ENCODE data around the gene LDHD.
A peak's percentile ranks its signal among the peaks of the same experiment; 100 is the strongest.

Gene LDHD

GRCh38 chr16:75114179-75114945 is 2.2 kb downstream of the LDHD start:
- no peak for DNase-seq

- DNase-seq, result no peak
Measured at GRCh38 chr16:75113541-75114121, 2.9 kb downstream of the LDHD start.

DNA sequence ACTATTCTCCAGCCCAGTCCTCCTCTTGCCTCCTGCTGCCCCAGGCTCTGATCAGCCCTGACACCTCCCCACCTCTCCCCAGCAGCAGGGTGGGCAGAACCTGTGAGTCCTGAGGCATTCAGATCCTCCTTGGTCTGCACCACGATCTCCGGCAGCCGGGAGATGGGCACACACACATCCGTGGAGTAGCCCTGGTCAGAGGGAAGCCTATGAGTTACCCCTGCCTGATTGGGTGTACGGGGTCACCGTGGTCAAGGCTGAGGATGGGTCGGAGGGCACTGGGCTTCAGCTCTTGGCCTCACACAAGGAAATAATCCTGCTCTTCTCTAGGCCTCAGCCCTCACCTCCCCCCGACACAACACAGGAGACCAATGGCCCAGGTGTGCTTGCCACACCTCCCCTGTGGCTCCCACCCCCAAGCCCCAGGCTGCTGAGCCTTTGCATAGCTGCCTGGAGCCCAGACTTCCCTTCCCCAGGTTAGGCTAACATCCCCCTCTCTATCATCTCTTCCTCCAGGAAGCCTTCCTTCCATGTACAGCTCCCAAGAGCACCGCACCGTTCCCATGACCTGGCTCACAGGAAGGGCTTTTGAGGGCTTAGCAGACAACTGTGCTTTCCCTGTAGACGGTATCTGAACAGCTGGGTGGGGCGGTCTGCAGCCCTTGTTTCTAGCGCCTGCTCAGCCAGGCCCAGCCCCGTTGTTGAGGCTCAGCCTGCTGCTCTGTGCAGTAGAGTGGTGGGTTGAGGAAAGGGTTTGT is 3.7 kb downstream of the LDHD start:
- no peak for DNase-seq

GRCh38 chr16:75111961-75112733 is 4.4 kb downstream of the LDHD start:
- DNase-seq, result no peak

- no peak for DNase-seq
Measured at GRCh38 chr16:75111514-75111940, 5.1 kb downstream of the LDHD start.

GRCh38 chr16:75110637-75111513 is 5.7 kb downstream of the LDHD start:
- DNase-seq, result peak; percentile 76

DNA sequence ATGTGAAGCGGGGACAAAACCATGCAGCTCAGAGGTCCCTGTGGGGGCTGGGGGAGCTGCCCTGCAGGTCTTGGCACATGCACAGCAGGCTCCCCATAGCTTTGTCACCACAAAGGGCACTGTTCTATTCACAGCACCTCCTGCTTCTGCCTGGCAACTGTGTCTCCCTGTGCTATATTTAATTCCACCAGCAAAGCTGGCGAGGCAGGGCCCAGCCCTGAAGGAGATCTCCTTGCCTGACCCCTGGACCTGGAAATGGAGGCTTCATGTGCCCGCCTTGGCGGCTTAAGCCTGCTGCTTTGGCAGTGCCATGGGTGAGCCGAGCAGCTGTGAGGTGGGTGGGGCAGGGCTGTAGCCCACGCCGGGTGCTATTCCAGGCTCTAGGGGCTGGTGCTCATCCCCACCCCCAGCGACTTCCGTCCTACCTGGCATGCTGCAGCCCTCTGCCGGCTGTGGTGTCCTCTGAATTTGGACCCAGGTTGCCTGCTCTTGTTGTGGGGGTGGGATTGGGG is 6.8 kb downstream of the LDHD start:
- DNase-seq, result peak; percentile 26

DNA sequence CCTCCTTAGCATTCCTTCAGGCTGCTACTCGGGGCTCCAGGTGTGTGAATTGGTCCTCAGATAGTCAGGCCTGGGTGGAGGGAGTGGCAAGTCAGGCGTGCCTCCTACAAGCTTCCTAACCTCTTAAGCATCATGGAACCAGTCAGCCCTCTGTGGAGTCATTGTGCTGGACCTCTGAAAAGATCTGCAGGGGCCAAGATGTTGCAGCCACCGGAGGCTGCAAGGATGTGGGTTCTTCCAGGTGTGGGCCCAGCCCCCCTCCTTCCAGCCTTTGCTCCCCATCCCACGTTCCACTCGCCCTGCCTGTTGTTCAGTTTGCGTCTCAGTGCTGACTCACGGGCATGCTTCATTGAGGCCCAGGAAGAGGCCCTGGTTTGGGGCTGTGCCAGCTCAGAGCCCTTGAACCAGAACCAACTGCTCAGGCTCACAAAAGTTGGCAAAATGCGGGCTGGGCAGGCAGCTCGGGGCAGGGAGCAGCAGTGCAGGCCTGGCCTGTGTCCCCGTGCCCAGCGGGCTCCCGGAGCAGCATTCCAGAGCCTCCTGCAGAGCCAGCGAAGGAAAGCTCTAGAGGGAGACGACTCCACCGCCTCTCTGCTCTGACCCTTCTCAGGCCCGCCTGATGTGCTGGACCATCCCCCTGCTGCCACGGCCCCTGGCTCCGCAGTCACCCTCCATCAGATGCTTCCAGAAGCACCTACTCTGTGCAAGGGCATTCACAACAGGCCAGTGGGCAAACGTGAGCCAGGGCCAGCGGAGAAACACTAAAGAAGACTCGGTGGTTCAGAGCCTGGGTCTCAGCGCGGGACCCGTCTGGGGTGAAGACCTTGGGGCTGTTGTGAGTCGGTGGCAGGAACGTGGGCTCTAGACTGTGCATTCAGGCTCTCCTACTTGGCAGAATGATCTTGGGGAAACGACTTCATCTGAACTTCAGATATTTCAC is 7.5 kb downstream of the LDHD start:
- DNase-seq, result no peak

- DNase-seq, result no peak
Measured at GRCh38 chr16:75107505-75107904, 9.1 kb downstream of the LDHD start.

DNA sequence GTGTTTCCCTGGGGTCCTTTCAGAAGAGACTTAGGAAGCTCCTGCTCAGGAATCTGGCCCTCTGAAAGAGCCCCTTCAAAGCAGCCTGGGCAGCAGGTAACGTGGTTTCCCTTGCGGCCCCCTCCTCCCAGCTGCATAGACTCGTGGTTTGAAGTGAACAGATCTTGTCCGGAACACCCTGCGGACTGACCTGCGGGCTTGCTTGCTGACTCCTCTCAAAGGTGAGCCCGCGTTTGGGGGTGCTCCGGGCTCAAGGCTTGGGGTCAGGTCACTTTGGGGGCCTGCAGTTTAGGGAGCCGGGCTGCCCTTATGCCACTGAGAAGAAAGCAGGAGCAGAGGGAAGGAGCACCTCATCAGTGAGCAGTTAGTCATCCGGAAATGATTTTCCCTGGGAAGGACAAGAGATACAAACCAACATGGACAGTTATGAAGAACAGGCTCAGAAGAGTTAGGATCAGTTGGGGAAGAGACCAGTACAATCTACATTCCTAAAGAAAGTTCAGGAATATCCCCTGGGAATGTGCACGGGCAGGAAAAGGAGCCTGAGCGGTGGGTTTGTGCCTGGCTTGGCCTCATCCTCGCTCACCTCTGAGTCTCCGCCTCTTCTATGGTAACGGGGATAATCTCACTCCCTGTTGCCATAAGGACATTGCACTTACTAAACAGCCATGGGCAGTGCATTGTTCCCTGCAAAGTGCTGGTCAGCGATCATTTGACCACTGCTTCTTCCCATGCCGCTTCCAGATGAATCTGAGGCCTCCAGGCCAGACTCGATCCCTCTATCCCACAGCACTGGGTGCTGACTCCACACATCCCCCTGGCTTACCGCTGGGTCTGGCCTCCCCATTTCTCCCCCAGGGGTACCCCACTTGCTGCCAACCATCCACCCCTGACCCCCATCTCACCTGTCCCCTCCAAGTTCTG is 10.0 kb downstream of the LDHD start:
- DNase-seq, result no peak

- no peak for DNase-seq
Measured at GRCh38 chr16:75105306-75106061, 11.1 kb downstream of the LDHD start.

- no peak for DNase-seq
Measured at GRCh38 chr16:75104836-75105235, 11.7 kb downstream of the LDHD start.

DNA sequence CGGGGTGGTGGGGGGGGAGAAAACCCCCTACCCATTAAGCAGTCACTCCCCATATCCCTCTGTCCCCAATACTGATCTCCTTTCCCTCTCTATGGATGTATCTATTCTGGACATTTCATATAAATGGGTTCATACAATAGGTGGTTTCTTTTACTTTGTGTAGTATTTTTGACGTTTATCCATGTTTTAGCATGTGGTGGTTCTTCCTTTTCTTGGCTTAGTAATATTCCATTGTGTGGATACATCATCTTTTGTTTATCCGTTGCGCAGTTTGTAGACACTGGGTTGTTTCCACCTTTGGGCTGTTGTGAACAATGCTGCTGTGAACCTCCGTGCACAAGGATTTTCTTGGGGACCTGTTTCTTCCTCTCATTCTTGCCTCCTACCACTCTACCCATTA is 12.6 kb downstream of the LDHD start:
- DNase-seq, result no peak

DNA sequence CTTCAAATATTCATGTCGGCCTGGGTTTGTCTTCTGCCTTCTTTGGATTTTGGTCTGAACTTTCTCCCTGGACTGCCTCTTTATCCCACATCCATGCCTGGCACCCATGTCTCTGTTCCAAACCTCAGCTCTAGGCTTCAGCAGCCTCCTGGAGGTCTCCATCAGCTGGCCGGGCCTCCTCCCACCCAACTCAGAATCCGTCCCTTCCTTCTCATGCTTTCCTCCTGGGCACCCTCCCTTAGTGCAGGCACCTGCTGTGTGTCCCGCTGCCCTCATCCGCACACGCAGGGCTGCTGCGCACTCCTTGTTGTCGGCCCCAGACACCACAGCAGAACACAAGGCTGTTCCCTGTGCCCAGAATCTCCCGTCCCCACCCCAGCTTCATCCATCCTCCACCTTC is 14.0 kb downstream of the LDHD start:
- DNase-seq, result no peak

- DNase-seq, result no peak
Measured at GRCh38 chr16:75101635-75102034, 14.9 kb downstream of the LDHD start.

DNA sequence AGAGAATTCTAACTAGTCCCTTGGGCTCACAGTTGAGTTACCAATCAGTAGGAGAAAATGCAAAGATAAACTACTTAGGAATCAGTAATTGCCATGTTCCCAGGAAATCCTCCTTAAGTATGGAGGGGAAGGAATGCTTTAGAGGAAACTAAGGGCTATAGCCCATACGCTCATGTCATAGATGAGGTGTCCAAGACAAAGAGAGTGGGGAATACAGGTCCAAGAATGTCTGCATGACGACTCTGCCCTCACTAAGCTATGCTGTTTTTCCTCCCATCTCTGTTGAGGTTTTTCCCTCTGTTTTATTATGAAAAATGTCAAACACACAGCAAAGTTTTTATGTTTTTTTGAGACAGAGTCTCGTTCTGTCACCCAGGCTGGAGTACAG is 16.0 kb downstream of the LDHD start:
- no peak for DNase-seq

DNA sequence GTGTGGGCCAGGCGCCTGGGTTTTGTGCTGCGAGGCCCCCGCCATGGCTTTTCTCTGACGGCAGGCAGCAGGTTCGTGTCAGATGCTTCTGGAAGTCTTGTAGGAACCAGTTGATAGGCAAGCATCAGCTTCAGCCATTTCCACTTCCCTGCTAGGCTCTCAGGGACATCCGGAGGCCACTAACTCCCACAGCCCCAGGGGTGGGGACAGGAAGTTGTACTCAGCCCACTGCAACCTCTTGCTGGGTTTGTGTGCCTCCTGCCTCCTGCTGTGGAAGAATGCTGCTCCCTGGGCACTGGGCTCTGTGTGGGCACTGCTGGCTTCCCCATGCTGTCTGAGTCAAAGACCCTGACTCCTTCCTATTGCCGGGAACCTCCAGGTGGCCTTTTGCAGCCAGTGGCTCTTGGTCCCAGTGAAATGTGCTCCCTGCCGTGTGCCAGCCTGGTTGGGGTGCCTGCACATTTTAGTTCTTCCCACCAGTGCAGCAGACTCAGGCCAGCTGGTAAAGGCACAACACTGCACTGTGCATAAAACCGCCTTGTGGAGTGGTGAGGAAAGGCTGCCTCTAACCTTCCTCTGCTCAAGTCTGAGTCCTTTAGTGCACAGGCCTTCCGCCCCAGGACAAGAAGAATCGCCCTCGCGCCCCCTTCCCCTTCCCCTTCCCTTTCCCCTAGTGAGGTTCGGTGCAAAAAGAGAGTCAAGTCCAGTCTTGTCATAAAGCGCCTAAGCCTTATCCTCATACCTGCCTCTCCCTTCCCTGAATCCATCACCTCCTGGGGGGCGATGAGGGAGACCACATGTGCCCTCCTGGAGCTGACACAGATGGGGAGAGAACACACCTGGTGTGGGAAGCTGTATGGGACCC is 16.6 kb downstream of the LDHD start:
- DNase-seq, result no peak

All from DMS 273 treated with DMSO at 0.1 percent for 48 hours (cell line).